SU-DHL-6 (cell line): ENCODE measurements around the gene CCDC144A.

ENCODE experiments used
- EZH2phosphoT487 ChIP-seq: fragments of 200-600 bp; sonication (generic), shearing (Covaris generic); conservative IDR thresholded peaks from 2 replicates; pipeline ENCODE4 v1.6.1; 2018; ENCODE audit warnings: mild to moderate bottlenecking, antibody characterized with exemption, low read length, moderate library complexity, mixed read lengths
- TF ChIP-seq, protein P1 (sequence below): fragments of 200-600 bp; sonication (generic); IDR thresholded peaks from one replicate; pipeline ENCODE4 v1.5.1; 2017; ENCODE audit warnings: antibody characterized with exemption, mild to moderate bottlenecking, low read length, moderate library complexity; ENCODE audit not compliant: insufficient read depth, poor library complexity, severe bottlenecking

DNA sequence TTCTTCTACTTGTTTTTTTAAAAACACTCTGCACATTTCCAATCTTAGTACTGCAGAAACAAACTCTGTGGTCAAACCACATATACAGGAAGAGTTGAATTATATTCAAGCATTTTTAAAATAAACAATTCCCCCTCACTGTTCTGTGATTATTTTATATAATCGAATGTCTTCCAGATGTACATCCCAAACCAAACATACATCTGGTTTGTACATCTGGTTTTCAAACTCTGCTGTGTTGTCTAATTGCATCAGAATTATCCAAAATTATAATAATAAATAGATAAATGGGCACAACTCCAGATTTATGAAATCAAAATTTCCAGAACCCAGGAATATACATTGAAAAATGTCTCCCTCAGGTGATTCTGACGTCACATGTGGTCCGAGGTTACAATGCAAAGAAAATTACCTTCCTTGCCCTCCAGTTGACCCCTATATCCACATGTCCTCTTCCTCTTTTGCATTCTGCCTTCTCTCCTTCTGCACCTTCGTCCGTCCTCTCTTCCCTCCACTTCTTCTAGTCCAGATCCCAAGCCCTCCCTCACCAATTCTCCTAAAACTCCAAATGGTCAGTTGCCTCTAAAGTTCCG lies 13.3 kb upstream of the CCDC144A start:
- TF ChIP-seq, protein P1, sequence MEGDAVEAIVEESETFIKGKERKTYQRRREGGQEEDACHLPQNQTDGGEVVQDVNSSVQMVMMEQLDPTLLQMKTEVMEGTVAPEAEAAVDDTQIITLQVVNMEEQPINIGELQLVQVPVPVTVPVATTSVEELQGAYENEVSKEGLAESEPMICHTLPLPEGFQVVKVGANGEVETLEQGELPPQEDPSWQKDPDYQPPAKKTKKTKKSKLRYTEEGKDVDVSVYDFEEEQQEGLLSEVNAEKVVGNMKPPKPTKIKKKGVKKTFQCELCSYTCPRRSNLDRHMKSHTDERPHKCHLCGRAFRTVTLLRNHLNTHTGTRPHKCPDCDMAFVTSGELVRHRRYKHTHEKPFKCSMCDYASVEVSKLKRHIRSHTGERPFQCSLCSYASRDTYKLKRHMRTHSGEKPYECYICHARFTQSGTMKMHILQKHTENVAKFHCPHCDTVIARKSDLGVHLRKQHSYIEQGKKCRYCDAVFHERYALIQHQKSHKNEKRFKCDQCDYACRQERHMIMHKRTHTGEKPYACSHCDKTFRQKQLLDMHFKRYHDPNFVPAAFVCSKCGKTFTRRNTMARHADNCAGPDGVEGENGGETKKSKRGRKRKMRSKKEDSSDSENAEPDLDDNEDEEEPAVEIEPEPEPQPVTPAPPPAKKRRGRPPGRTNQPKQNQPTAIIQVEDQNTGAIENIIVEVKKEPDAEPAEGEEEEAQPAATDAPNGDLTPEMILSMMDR = no peak
- no peak for TF ChIP-seq EZH2phosphoT487
